Measurements from ENCODE around the gene MCM9. TPM values are rescaled to one million over a fixed set of nuclear protein-coding genes. Genes with fewer than 3 reads are reported as not detected.

Gene MCM9
- total RNA-seq, 1 donor from 2014 or later, result 29.0 TPM

- H3K27ac Mint-ChIP-seq, result no peak overlapping the region
- peaks cover 4% of the 10 kb centered on the region for H3K4me1 Mint-ChIP-seq
- no peaks in the 10 kb centered on the region for H4K20me1 ChIP-seq (ENCODE audit: low read depth)
- H3K9me3 ChIP-seq (ENCODE audit: low read depth), result no peaks in the 10 kb centered on the region
- no peak overlapping the region for H3K4me2 ChIP-seq
- no peak for TF ChIP-seq CTCF (IDR thresholded peaks at IDR 0.05)
- no peak for TF ChIP-seq EZH2 (IDR thresholded peaks at IDR 0.05)
- no peak for TF ChIP-seq EZH2phosphoT487 (IDR thresholded peaks at IDR 0.05)
- no peak for DNase-seq (ENCODE audit: low spot score)
- H3K79me2 ChIP-seq (ENCODE audit: low read depth), result no peaks in the 10 kb centered on the region
- H3K4me1 ChIP-seq, result peaks cover 10% of the 10 kb centered on the region
- no peaks in the 10 kb centered on the region for H3K36me3 ChIP-seq
- no peak overlapping the region for H3K4me3 ChIP-seq
- no peaks in the 10 kb centered on the region for H3K9me3 Mint-ChIP-seq
- H3K27ac ChIP-seq, result no peak overlapping the region
- H3K27me3 Mint-ChIP-seq (ENCODE audit: insufficient read depth, low read depth), result peaks cover 2% of the 10 kb centered on the region
- H2AFZ ChIP-seq (replicated peaks), result no peak overlapping the region
- no peaks in the 10 kb centered on the region for H3K36me3 Mint-ChIP-seq
- no peaks in the 10 kb centered on the region for H3K27me3 ChIP-seq
- no peak overlapping the region for H3K9ac ChIP-seq
- no peaks in the 10 kb centered on the region for H3F3A ChIP-seq (ENCODE audit: low read depth)
- H3K4me3 Mint-ChIP-seq, result no peak overlapping the region
Observed at GRCh38 chr6:118764766-118765165, 170.2 kb downstream of the MCM9 start.

Other genes starting within 250 kb of the MCM9 start
- 33.4 and 54.8 TPM in 2 replicates for gene ASF1A, start 41.0 kb downstream of the MCM9 start, total RNA-seq (ENCODE audit: low replicate concordance)
- gene FAM184A, start 143.5 kb upstream of the MCM9 start, total RNA-seq (ENCODE audit: low replicate concordance), result 9.8 and 24.8 TPM in 2 replicates